HG02610 (cell line): ENCODE data around the gene GDPD5.

Experiments used
- ATAC-seq: cut with Tn5 transposase; IDR thresholded peaks from one replicate; pipeline ENCODE4 v1.9.1; 2021; ENCODE audit warnings: mild to moderate bottlenecking, moderate library complexity; ENCODE audit not compliant: unreplicated experiment

Gene GDPD5

GRCh38 chr11:75525433-75526191 lies at the start of gene GDPD5:
TSS of gene GDPD5 (minus strand) at chr11:75525941. CDS start at chr11:75477735, 48,206 bp downstream.
- peak; percentile 77 for ATAC-seq

GRCh38 chr11:75574698-75575602 lies 49.2 kb upstream of the GDPD5 start:
- no peak for ATAC-seq

GRCh38 chr11:75572744-75573143 lies 47.0 kb upstream of the GDPD5 start:
- ATAC-seq = no peak

- no peak for ATAC-seq
Observed at GRCh38 chr11:75571625-75572024, 45.9 kb upstream of the GDPD5 start.

GRCh38 chr11:75570559-75571139 lies 44.9 kb upstream of the GDPD5 start:
- ATAC-seq = no peak

- ATAC-seq = no peak
Observed at GRCh38 chr11:75568616-75569219, 43.0 kb upstream of the GDPD5 start.

- ATAC-seq = no peak
Observed at GRCh38 chr11:75567971-75568370, 42.2 kb upstream of the GDPD5 start.

- no peak for ATAC-seq
Observed at GRCh38 chr11:75566763-75567279, 41.1 kb upstream of the GDPD5 start.

GRCh38 chr11:75565916-75566762 lies 40.4 kb upstream of the GDPD5 start:
- no peak for ATAC-seq

GRCh38 chr11:75565221-75565814 lies 39.6 kb upstream of the GDPD5 start:
- no peak for ATAC-seq

GRCh38 chr11:75563978-75564552 lies 38.3 kb upstream of the GDPD5 start:
- ATAC-seq = no peak

GRCh38 chr11:75563501-75563977 lies 37.8 kb upstream of the GDPD5 start:
- ATAC-seq = no peak

- no peak for ATAC-seq
Observed at GRCh38 chr11:75562836-75563484, 37.2 kb upstream of the GDPD5 start.

- ATAC-seq = peak; percentile 78
Observed at GRCh38 chr11:75562048-75562835, 36.5 kb upstream of the GDPD5 start, which contains the start of gene SERPINH1. TSS of gene SERPINH1 (plus strand) at chr11:75562253. CDS start at chr11:75566350, 4,097 bp downstream.

GRCh38 chr11:75561426-75562047 lies 35.8 kb upstream of the GDPD5 start:
- ATAC-seq = no peak

- ATAC-seq = no peak
Observed at GRCh38 chr11:75560644-75561043, 34.9 kb upstream of the GDPD5 start.
